ENCODE data around the gene MED16.

- TF ChIP-seq CTCF (IDR thresholded peaks at IDR 0.05), result no peak
- TF ChIP-seq POLR2A (IDR thresholded peaks at IDR 0.05), result no peak
Observed at GRCh38 chr19:887072-887471, 5.9 kb downstream of the MED16 start.
